CD14-positive monocyte (primary cell): ENCODE measurements around the gene IMPDH1. TPM values are rescaled to one million over a fixed set of nuclear protein-coding genes. Genes with fewer than 3 reads are reported as not detected.
A peak's percentile ranks its signal among the peaks of the same experiment; 100 is the strongest.

ENCODE experiments used
- DNase-seq, 3 donors: peaks; one replicate each; pipeline ENCODE4 v3.0.0-alpha.2; 2011 to 2022
- H2AFZ ChIP-seq: 2 replicates; pipeline ENCODE4 v1.6.0; 2012; ENCODE audit warnings: mild to moderate bottlenecking, low read depth, low read length, inconsistent platforms; ENCODE audit not compliant: insufficient read depth, poor library complexity, severe bottlenecking
- H3K27ac ChIP-seq, 2 donors: 1 replicate in 1 of 2; 2 replicates in 1 of 2; pipeline ENCODE4 v1.5.1; 2012 to 2013; ENCODE audit warnings: low read length in 2 of 2, control low read depth in 1 of 2, inconsistent platforms in 1 of 2, low read depth in 1 of 2, mild to moderate bottlenecking in 1 of 2
- H3K27me3 ChIP-seq, 2 donors: one replicate each; pipeline versions ENCODE4 v1.6.0 to v1.6.1; 2011 to 2013; ENCODE audit warnings: low read length in 2 of 2; ENCODE audit not compliant: control insufficient read depth in 2 of 2, insufficient read depth in 2 of 2
- H3K36me3 ChIP-seq, 2 donors: replicated peaks in 1 of 2; 1 replicate in 1 of 2; 2 replicates in 1 of 2; pipeline versions ENCODE4 v1.5.1 to v1.6.1; 2012 to 2013; ENCODE audit warnings: low read length in 2 of 2, control low read depth in 1 of 2, inconsistent platforms in 1 of 2, mild to moderate bottlenecking in 1 of 2; ENCODE audit not compliant: insufficient read depth in 2 of 2, control insufficient read depth in 1 of 2
- H3K4me1 ChIP-seq, 2 donors: 1 replicate in 1 of 2; 2 replicates in 1 of 2; pipeline versions ENCODE4 v1.5.1 to v1.6.1; 2012 to 2013; ENCODE audit warnings: low read length in 2 of 2, control low read depth in 1 of 2, inconsistent platforms in 1 of 2, mild to moderate bottlenecking in 1 of 2, moderate library complexity in 1 of 2; ENCODE audit not compliant: insufficient read depth in 2 of 2, control insufficient read depth in 1 of 2
- H3K4me2 ChIP-seq: replicated peaks from 2 replicates; pipeline ENCODE3; 2012; ENCODE audit warnings: low read length, moderate library complexity, mild to moderate bottlenecking; ENCODE audit not compliant: poor library complexity, severe bottlenecking; ENCODE audit errors: extremely low read depth
- H3K4me3 ChIP-seq, 3 experiments: fragments of 200-600 bp in 1 of 3; sonication (generic) in 1 of 3; replicated peaks in 1 of 3; 1 replicate in 2 of 3; 2 replicates in 1 of 3; pipeline ENCODE4 v1.5.1; 2011 to 2013; ENCODE audit warnings: low read length in 3 of 3, mild to moderate bottlenecking in 3 of 3, control low read depth in 2 of 3, low read depth in 2 of 3, inconsistent platforms in 1 of 3, moderate library complexity in 1 of 3
- H3K79me2 ChIP-seq: 2 replicates; pipeline ENCODE4 v1.6.0; 2012; ENCODE audit warnings: mild to moderate bottlenecking, control low read depth, inconsistent platforms, low read length, moderate library complexity; ENCODE audit not compliant: insufficient read depth
- H3K9ac ChIP-seq: 2 replicates; pipeline ENCODE4 v1.6.0; 2017; ENCODE audit warnings: low read length, mild to moderate bottlenecking; ENCODE audit not compliant: insufficient read depth, poor library complexity, severe bottlenecking
- H3K9me3 ChIP-seq, 2 donors: replicated peaks in 1 of 2; 1 replicate in 1 of 2; 2 replicates in 1 of 2; pipeline versions ENCODE4 v1.5.1 to v1.6.1; 2012 to 2013; ENCODE audit warnings: low read length in 2 of 2, control low read depth in 1 of 2; ENCODE audit not compliant: control insufficient read depth in 1 of 2, insufficient read depth in 1 of 2
- H4K20me1 ChIP-seq: 2 replicates; pipeline ENCODE4 v1.6.0; 2012; ENCODE audit warnings: mild to moderate bottlenecking, low read length, control low read depth, moderate library complexity; ENCODE audit not compliant: insufficient read depth
- H3K27ac Mint-ChIP-seq, 7 donors: one replicate each; pipeline ENCODE4 v1.8.0; 2020; ENCODE audit warnings: mild to moderate bottlenecking in 7 of 7, mixed read lengths in 7 of 7, moderate library complexity in 6 of 7, inconsistent platforms in 2 of 7
- H3K27me3 Mint-ChIP-seq, 3 donors: one replicate each; pipeline ENCODE4 v1.8.0; 2021 to 2022; ENCODE audit warnings: low read depth in 3 of 3, mild to moderate bottlenecking in 3 of 3, mixed read lengths in 3 of 3, moderate library complexity in 3 of 3, inconsistent platforms in 1 of 3
- H3K36me3 Mint-ChIP-seq, 2 donors: one replicate each; pipeline ENCODE4 v1.8.0; 2020; ENCODE audit warnings: mixed read lengths in 2 of 2, inconsistent platforms in 1 of 2, mild to moderate bottlenecking in 1 of 2
- H3K4me1 Mint-ChIP-seq: one replicate; pipeline ENCODE4 v1.8.0; 2020; ENCODE audit warnings: mild to moderate bottlenecking, mixed read lengths
- H3K4me3 Mint-ChIP-seq, 2 donors: one replicate each; pipeline ENCODE4 v1.8.0; 2020; ENCODE audit warnings: mild to moderate bottlenecking in 2 of 2, mixed read lengths in 2 of 2, moderate library complexity in 1 of 2
- H3K9me3 Mint-ChIP-seq, 7 donors: one replicate each; pipeline ENCODE4 v1.8.0; 2020 to 2022; ENCODE audit warnings: mixed read lengths in 7 of 7, mild to moderate bottlenecking in 6 of 7, moderate library complexity in 6 of 7, inconsistent platforms in 2 of 7
- WGBS: methylation state at CpG from one replicate; pipeline ENCODE4 v1.1.5; 2013; ENCODE audit warnings: missing lambda C conversion rate; ENCODE audit not compliant: insufficient coverage; 5-methylcytosine and 5-hydroxymethylcytosine counted together
- intact Hi-C, 2 donors: fragments of 100-400 bp; cut with micrococcal nuclease; formaldehyde crosslinking; loops; one replicate each; pipeline versions ENCODE4 v1.15.0 to v1.15.1; 2023
- polyA plus RNA-seq, 3 donors: library from polyadenylated mRNA; depleted of rRNA in 1 of 3; unstranded in 2 of 3; stranded (reverse) in 1 of 3; fragments of 300-500 nt in 2 of 3; fragments of >200 nt in 1 of 3; fragmentation: Illumina TruSeq in 2 of 3; gene quantifications; 1 replicate in 2 of 3; 2 replicates in 1 of 3; pipeline ENCODE4 v1.2.3, GENCODE V29; 2012 to 2021
- TF ChIP-seq, protein P1 (sequence below): fragments of 200-600 bp; IDR thresholded peaks from one replicate; pipeline ENCODE4 v1.8.0; 2022; ENCODE audit warnings: antibody characterized with exemption, mild to moderate bottlenecking

Gene IMPDH1
- polyA plus RNA-seq, 3 donors, result 110 to 259 (median 152) TPM

DNA sequence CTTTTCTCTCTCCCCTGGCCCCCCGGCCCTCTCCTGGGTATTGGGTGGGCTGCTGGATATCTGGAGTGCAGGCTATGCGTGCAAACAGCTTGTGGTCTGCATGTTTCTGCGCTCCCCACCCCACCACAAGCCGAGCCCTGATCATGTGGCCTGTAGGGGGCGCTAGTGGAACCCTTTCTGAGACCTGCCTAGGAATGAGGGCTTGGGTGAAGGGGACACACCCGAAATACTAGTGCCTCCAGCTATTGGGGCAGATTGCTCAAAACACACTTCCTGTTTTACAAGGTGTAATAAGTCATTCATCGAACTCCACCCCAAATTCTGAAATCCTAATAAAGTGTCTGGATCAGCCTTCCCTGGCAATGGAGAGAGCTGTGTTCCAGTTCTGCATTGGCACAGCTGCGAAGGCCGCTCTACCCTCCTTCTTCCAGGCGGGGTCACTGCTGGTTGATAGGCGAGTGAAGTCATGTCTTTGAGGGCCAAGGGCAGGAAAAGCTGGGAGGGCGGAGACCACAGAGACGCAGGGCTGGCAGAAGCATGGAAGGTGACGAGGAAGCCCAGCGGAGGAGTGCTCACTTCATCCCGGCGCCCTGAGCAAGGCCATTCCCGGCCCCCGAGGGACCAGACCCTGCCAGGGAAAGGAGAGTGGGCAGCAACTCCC lies 28.5 kb downstream of the IMPDH1 start:
- intact Hi-C loops, result no loop called here
- Histone ChIP-seq H2AFZ (no peak overlapping the region), H3K9me3 (no peaks in the 10 kb centered on the region), H4K20me1 (no peaks in the 10 kb centered on the region), H3K4me1 (peaks cover 11 to 15% of the 10 kb centered on the region in 2 donors), H3K27ac (no peak overlapping the region), H3K4me2 (no peak overlapping the region), H3K36me3 (no peaks in the 10 kb centered on the region), H3K27me3 (no peaks in the 10 kb centered on the region), H3K4me3 (no peak overlapping the region), H3K79me2 (no peaks in the 10 kb centered on the region), H3K9ac (no peak overlapping the region)
- H3K36me3 Mint-ChIP-seq, result no peaks in the 10 kb centered on the region
- H3K4me3 Mint-ChIP-seq, result no peak overlapping the region
- H3K4me1 Mint-ChIP-seq, result peaks cover 21% of the 10 kb centered on the region
- peak in 2 of 3 donors; percentile 40 to 42 for DNase-seq
- H3K27me3 Mint-ChIP-seq, result peaks cover 0 to 5% (median 3%) of the 10 kb centered on the region in 3 donors
- TF ChIP-seq, protein P1, sequence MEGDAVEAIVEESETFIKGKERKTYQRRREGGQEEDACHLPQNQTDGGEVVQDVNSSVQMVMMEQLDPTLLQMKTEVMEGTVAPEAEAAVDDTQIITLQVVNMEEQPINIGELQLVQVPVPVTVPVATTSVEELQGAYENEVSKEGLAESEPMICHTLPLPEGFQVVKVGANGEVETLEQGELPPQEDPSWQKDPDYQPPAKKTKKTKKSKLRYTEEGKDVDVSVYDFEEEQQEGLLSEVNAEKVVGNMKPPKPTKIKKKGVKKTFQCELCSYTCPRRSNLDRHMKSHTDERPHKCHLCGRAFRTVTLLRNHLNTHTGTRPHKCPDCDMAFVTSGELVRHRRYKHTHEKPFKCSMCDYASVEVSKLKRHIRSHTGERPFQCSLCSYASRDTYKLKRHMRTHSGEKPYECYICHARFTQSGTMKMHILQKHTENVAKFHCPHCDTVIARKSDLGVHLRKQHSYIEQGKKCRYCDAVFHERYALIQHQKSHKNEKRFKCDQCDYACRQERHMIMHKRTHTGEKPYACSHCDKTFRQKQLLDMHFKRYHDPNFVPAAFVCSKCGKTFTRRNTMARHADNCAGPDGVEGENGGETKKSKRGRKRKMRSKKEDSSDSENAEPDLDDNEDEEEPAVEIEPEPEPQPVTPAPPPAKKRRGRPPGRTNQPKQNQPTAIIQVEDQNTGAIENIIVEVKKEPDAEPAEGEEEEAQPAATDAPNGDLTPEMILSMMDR, result peak; percentile 62
- 58% methylated on average over 9 of the region's 19 CpGs for WGBS
- peak overlapping the region in 2 of 7 donors; percentile 73 to 76 for H3K27ac Mint-ChIP-seq
- peaks cover 0 to 1% (median 0%) of the 10 kb centered on the region in 7 donors for H3K9me3 Mint-ChIP-seq

DNA sequence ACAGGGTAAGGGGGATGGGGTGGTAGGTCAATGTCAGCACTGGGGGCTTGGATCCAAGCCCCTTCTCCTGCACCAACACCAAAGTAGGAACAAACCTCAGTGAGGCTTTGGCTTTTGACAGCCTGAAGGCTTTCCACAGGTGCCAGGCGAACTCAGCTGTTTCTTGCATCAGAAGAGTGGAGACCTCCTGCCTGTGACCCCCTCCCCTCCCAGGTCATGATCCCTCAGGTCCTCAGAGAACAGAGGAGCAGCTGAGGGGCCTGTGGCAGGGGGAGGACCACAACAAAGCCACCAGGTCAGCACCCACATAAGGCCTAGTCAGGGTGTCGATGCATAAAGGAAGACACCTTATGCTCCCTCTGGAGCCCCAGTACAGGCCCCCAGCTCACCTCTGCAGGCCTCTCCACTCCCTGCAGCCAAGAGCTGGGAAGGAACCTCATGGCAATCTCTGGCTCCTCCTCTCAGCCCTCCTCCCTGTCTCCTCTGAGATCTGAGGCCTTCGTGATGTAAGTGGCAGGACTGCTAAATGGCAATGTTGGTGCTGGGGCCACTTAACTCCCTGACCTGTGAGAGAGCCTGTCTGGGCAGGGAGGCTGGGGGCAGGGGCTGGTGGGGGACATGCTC lies 29.2 kb downstream of the IMPDH1 start:
- H3K27ac ChIP-seq, result no peak overlapping the region
- H3K36me3 ChIP-seq, result no peaks in the 10 kb centered on the region
- no peaks in the 10 kb centered on the region for H3K27me3 ChIP-seq
- Mint-ChIP-seq H3K36me3 (no peaks in the 10 kb centered on the region), H3K4me3 (no peak overlapping the region), H3K27ac (no peak overlapping the region), H3K27me3 (peaks cover 0 to 5% (median 3%) of the 10 kb centered on the region in 3 donors), H3K4me1 (peaks cover 17% of the 10 kb centered on the region), H3K9me3 (no peaks in the 10 kb centered on the region)
- WGBS, result 67% methylated on average over 1 of the region's 3 CpGs
- H3K9ac ChIP-seq, result no peak overlapping the region
- peaks cover 11 to 15% of the 10 kb centered on the region in 2 donors for H3K4me1 ChIP-seq
- no peaks in the 10 kb centered on the region for H4K20me1 ChIP-seq
- DNase-seq, result no peak
- intact Hi-C loops, result no loop called here
- no peaks in the 10 kb centered on the region for H3K79me2 ChIP-seq
- H3K4me3 ChIP-seq, result no peak overlapping the region
- H3K4me2 ChIP-seq, result no peak overlapping the region
- H3K9me3 ChIP-seq, result no peaks in the 10 kb centered on the region
- peak overlapping the region; percentile 41 for H2AFZ ChIP-seq
- TF ChIP-seq, protein P1, result no peak
